ENCODE data around the gene FAM177B. TPM values are rescaled to one million over a fixed set of nuclear protein-coding genes. Genes with fewer than 3 reads are reported as not detected.

The FAM177B gene
- total and polyA plus RNA-seq, 5 donors: 0.14 to 0.28 TPM; not detected in 3

Other genes starting within 250 kb of the FAM177B start
- gene HHIPL2, start 189.1 kb upstream of the FAM177B start, total RNA-seq: under 1 TPM in 2 of 4 donors, not detected in 2; 0.14 to 0.53 TPM
- 0.57 TPM for gene HHIPL2, start 189.1 kb upstream of the FAM177B start, polyA plus RNA-seq
- gene TAF1A, start 147.3 kb upstream of the FAM177B start, total RNA-seq: 1 to 10 TPM; 3.1 to 5.2 (median 4.0) TPM
- 1.0 TPM for gene TAF1A, start 147.3 kb upstream of the FAM177B start, polyA plus RNA-seq
- gene MIA3, start 119.1 kb upstream of the FAM177B start, total RNA-seq: 10 to 100 TPM; 51.3 to 59.8 (median 57.9) TPM
- 25.6 TPM for gene MIA3, start 119.1 kb upstream of the FAM177B start, polyA plus RNA-seq
- gene AIDA, start 24.7 kb upstream of the FAM177B start, total RNA-seq: 10 to 100 TPM; 65.0 to 75.9 (median 66.1) TPM
- gene AIDA, start 24.7 kb upstream of the FAM177B start, polyA plus RNA-seq: 48.5 TPM
- gene BROX, start 24.6 kb upstream of the FAM177B start, total RNA-seq: 10 to 100 TPM; 25.2 to 29.6 (median 28.2) TPM
- 12.7 TPM for gene BROX, start 24.6 kb upstream of the FAM177B start, polyA plus RNA-seq
- gene DISP1, start 77.8 kb downstream of the FAM177B start, total RNA-seq: 1 to 10 TPM; 5.2 to 5.9 (median 5.5) TPM
- 2.9 TPM for gene DISP1, start 77.8 kb downstream of the FAM177B start, polyA plus RNA-seq